ENCODE results near the gene DOK1. TPM values are rescaled to one million over a fixed set of nuclear protein-coding genes. Genes with fewer than 3 reads are reported as not detected.

Gene DOK1
- total RNA-seq (2022; extraction: Qiagen RNA extraction; ENCODE audit: low read depth), result 4.0 to 5.6 TPM (median 4.9 TPM) in 5 replicates

GRCh38 chr2:74553892-74554819 is at the start of gene DOK1, which contains the start of gene LOXL3:
DOK1 (plus strand) TSS chr2:74554720; CDS start chr2:74554755, 35 bp downstream.
LOXL3 (minus strand) TSS chr2:74553942; CDS start chr2:74552634, 1,308 bp downstream.

DNA sequence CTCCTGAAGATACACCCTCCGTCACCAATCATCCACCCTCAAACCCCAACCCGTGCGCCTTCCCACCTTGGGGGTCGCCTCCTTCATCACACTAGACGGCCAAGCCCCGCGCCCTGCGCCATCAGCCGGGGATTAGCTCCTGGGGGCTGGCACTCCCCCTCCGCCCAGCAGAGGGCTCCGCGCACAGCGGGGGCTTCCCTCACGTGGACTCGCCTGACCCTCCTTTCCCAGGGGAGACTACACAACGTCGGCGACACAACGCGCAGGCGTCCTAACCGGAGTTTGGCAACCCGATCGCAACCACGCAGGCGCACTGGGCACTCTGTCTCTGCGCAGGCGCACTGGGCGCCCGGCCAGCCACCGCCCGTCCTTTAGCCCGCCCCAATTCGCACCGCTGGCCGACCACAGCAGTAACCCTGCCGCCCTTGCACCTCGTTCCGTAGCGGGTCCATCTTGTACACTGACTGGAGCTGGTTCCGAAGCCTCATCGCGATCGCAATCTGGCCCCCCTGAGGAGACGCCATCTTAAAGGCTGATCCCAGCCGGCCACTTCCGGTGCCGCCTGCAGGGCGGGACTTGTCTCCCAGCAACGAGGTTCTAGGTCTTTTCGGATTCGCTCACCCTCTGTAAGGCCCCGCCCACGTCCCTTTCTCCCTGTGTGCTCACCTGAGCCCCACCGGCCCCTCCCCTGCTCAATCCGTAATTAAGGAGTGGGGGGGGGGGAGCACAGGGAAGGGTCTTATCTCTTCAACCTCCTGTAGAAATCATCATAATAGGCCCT is 47.2 kb upstream of the DOK1 start, which contains the start of gene PCGF1:
Gene PCGF1 (minus strand): TSS at position 551 of the 781 bp plus-strand sequence. CDS start 27 bp downstream, at position 524.

DNA sequence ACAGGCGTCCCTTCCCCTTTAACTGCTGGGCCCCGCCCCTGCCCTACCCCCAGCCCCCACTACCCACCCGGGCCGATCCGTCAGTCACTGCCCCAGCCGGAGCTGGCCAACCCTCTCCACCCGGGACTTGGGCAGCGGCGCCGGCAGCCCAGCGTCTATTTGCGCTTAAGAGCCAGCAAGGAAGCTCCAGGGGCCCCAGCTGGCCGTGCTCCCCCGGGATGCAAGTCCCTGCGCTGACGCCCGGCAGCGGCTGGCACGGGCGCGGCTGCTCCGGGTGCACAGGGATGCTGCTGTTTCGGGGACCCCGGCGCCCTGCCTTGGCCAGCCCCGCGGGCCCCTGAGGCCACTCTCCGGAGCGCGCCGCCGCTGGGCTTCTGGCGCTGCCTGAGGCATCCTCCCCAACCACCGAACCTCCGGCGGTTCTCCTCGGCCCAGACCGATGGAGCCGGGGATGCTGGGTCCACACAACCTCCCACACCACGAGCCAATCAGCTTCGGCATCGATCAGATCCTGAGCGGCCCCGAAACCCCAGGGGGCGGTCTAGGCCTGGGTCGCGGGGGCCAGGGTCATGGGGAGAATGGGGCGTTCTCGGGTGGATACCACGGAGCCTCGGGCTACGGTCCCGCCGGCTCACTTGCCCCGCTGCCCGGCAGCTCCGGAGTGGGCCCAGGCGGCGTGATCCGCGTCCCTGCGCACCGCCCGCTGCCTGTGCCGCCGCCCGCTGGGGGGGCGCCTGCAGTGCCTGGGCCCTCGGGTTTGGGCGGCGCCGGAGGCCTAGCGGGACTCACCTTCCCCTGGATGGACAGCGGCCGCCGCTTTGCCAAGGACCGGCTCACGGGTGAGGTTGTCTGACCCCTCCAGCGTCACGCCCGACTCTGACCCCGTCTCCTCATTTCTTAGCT is 39.9 kb upstream of the DOK1 start, which contains the start of gene TLX2:
Gene TLX2 (plus strand): TSS at position 83 of the 903 bp plus-strand sequence. CDS start 357 bp downstream, at position 440.

GRCh38 chr2:74525717-74526648 is 28.5 kb upstream of the DOK1 start, which contains the start of gene DQX1:
DQX1 (minus strand) TSS chr2:74526231; CDS start chr2:74525729, 502 bp downstream.

GRCh38 chr2:74529357-74530238 is 24.9 kb upstream of the DOK1 start, which contains the start of the genes AUP1 and HTRA2:
AUP1 (minus strand) TSS chr2:74529706; CDS start chr2:74529629, 77 bp downstream.
HTRA2 (plus strand) TSS chr2:74529933; CDS start chr2:74530007, 74 bp downstream.

Other genes starting within 250 kb of the DOK1 start
- 0.18 to 0.41 TPM (median 0.28 TPM) in 5 replicates for gene SLC4A5, start 211.3 kb upstream of the DOK1 start, total RNA-seq (2022; extraction: Qiagen RNA extraction; ENCODE audit: low read depth)
- 111 to 159 TPM (median 138 TPM) in 5 replicates for gene DCTN1, start 174.4 kb upstream of the DOK1 start, total RNA-seq (2022; extraction: Qiagen RNA extraction; ENCODE audit: low read depth)
- gene C2orf81, start 133.1 kb upstream of the DOK1 start, total RNA-seq (2022; extraction: Qiagen RNA extraction; ENCODE audit: low read depth), result 3.2 to 4.4 TPM (median 3.2 TPM) in 5 replicates
- 77.2 to 88.4 TPM (median 80.7 TPM) in 5 replicates for gene WDR54, start 133.0 kb upstream of the DOK1 start, total RNA-seq (2022; extraction: Qiagen RNA extraction; ENCODE audit: low read depth)
- 19.2 to 28.0 TPM (median 20.7 TPM) in 5 replicates for gene RTKN, start 112.8 kb upstream of the DOK1 start, total RNA-seq (2022; extraction: Qiagen RNA extraction; ENCODE audit: low read depth)
- gene INO80B, start 99.6 kb upstream of the DOK1 start, total RNA-seq (2022; extraction: Qiagen RNA extraction; ENCODE audit: low read depth), result 39.5 to 51.7 TPM (median 48.4 TPM) in 5 replicates
- gene WBP1, start 96.3 kb upstream of the DOK1 start, total RNA-seq (2022; extraction: Qiagen RNA extraction; ENCODE audit: low read depth), result 52.9 to 81.9 TPM (median 75.1 TPM) in 5 replicates
- 37.8 to 51.9 TPM (median 50.9 TPM) in 5 replicates for gene MOGS, start 89.3 kb upstream of the DOK1 start, total RNA-seq (2022; extraction: Qiagen RNA extraction; ENCODE audit: low read depth)
- gene MRPL53, start 82.0 kb upstream of the DOK1 start, total RNA-seq (2022; extraction: Qiagen RNA extraction; ENCODE audit: low read depth), result 105 to 147 TPM (median 128 TPM) in 5 replicates
- gene CCDC142, start 71.7 kb upstream of the DOK1 start, total RNA-seq (2022; extraction: Qiagen RNA extraction; ENCODE audit: low read depth), result 10.8 to 16.3 TPM (median 14.3 TPM) in 5 replicates
- gene TTC31, start 71.6 kb upstream of the DOK1 start, total RNA-seq (2022; extraction: Qiagen RNA extraction; ENCODE audit: low read depth), result 14.8 to 19.3 TPM (median 17.3 TPM) in 5 replicates
- 3.5 to 4.6 TPM (median 4.1 TPM) in 5 replicates for gene LBX2, start 55.1 kb upstream of the DOK1 start, total RNA-seq (2022; extraction: Qiagen RNA extraction; ENCODE audit: low read depth)
- gene PCGF1, start 47.0 kb upstream of the DOK1 start, total RNA-seq (2022; extraction: Qiagen RNA extraction; ENCODE audit: low read depth), result 28.2 to 39.3 TPM (median 31.9 TPM) in 5 replicates
- gene TLX2, start 40.3 kb upstream of the DOK1 start, total RNA-seq (2022; extraction: Qiagen RNA extraction; ENCODE audit: low read depth), result 0.14 to 0.43 TPM (median 0.25 TPM) in 5 replicates
- 0.08 to 0.12 TPM (median 0.11 TPM) in 3 of 5 replicates, not detected in the others for gene DQX1, start 28.5 kb upstream of the DOK1 start, total RNA-seq (2022; extraction: Qiagen RNA extraction; ENCODE audit: low read depth)
- gene AUP1, start 25.0 kb upstream of the DOK1 start, total RNA-seq (2022; extraction: Qiagen RNA extraction; ENCODE audit: low read depth), result 194 to 263 TPM (median 239 TPM) in 5 replicates
- 31.5 to 42.2 TPM (median 38.3 TPM) in 5 replicates for gene HTRA2, start 24.8 kb upstream of the DOK1 start, total RNA-seq (2022; extraction: Qiagen RNA extraction; ENCODE audit: low read depth)
- 0.25 to 0.55 TPM (median 0.40 TPM) in 5 replicates for gene LOXL3, start 778 bp upstream of the DOK1 start, total RNA-seq (2022; extraction: Qiagen RNA extraction; ENCODE audit: low read depth)
- not detected in 5 replicates for gene M1AP, start 93.6 kb downstream of the DOK1 start, total RNA-seq (2022; extraction: Qiagen RNA extraction; ENCODE audit: low read depth)
- gene SEMA4F, start 99.5 kb downstream of the DOK1 start, total RNA-seq (2022; extraction: Qiagen RNA extraction; ENCODE audit: low read depth), result 8.6 to 13.7 TPM (median 11.2 TPM) in 5 replicates